ENCODE data around the gene NOP9.

Gene NOP9

DNA sequence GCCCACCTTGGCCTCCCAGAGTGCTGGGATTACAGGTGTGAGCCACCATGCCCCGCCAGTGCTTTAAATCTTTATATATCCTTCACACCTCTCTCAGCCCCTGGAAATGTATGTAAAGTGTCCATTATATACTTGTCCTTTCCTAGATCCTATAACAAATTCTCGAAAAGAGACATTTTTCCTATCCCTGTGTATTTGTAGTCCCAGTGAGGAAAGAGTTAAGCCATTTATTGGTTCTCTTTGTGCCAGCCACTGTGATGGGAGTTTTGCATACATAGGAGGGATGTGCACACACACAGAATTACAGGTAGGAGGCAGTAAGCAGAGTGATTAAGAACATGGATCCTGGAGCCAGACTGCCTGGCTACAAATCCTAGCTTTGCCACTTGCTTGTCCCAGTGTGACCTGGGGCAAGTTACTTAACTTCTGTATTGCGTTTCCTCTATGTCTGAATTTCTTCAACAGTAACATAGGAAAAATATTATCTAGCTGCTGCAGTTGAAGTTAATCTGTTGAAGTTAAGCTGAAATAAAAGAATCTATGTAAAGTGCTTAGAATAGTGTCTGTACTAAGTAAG lies 26.1 kb upstream of the NOP9 start:
- DNase-seq (ENCODE audit: extremely low spot score): peak; percentile 22
- ChIA-PET CTCF (interaction anchor here (1.2 kb wide), 1 partner anchor 21 kb away, joined by 3 read pairs; no protein-coding TSS in a partner anchor), POLR2A (interaction anchor here (1.0 kb wide), 1 partner anchor 31 kb away, joined by 5 read pairs; the partner anchor contains the start of gene TINF2)
- no peak for TF ChIP-seq LEF1 (IDR thresholded peaks at IDR 0.05; ENCODE audit: borderline replicate concordance)
- TF ChIP-seq ARNT (IDR thresholded peaks at IDR 0.05): no peak
- TF ChIP-seq FOXM1 (IDR thresholded peaks at IDR 0.05; ENCODE audit: borderline replicate concordance): no peak
- TF ChIP-seq SP1 (IDR thresholded peaks at IDR 0.05): no peak
- TF ChIP-seq, protein P1, sequence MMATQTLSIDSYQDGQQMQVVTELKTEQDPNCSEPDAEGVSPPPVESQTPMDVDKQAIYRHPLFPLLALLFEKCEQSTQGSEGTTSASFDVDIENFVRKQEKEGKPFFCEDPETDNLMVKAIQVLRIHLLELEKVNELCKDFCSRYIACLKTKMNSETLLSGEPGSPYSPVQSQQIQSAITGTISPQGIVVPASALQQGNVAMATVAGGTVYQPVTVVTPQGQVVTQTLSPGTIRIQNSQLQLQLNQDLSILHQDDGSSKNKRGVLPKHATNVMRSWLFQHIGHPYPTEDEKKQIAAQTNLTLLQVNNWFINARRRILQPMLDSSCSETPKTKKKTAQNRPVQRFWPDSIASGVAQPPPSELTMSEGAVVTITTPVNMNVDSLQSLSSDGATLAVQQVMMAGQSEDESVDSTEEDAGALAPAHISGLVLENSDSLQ (IDR thresholded peaks at IDR 0.05): no peak
- TF ChIP-seq ELF4 (IDR thresholded peaks at IDR 0.05): no peak
- no peak for TF ChIP-seq L3MBTL2 (conservative IDR thresholded peaks at IDR 0.05)
- TF ChIP-seq ZNF384 (IDR thresholded peaks at IDR 0.05): no peak
- no peak for TF ChIP-seq TARDBP (IDR thresholded peaks at IDR 0.05)
- no peak for TF ChIP-seq HDGF (IDR thresholded peaks at IDR 0.05; ENCODE audit: borderline replicate concordance)
- no peak for TF ChIP-seq BHLHE40 (IDR thresholded peaks at IDR 0.05; ENCODE audit: borderline replicate concordance)
- TF ChIP-seq FOXK2 (IDR thresholded peaks at IDR 0.05): no peak
- TF ChIP-seq CTBP1 (IDR thresholded peaks at IDR 0.05; ENCODE audit: borderline replicate concordance): no peak
- no peak for TF ChIP-seq NFRKB (IDR thresholded peaks at IDR 0.05)
- no peak for TF ChIP-seq SUZ12 (IDR thresholded peaks at IDR 0.05)
- no peak for TF ChIP-seq FOXA1 (IDR thresholded peaks at IDR 0.05)

DNA sequence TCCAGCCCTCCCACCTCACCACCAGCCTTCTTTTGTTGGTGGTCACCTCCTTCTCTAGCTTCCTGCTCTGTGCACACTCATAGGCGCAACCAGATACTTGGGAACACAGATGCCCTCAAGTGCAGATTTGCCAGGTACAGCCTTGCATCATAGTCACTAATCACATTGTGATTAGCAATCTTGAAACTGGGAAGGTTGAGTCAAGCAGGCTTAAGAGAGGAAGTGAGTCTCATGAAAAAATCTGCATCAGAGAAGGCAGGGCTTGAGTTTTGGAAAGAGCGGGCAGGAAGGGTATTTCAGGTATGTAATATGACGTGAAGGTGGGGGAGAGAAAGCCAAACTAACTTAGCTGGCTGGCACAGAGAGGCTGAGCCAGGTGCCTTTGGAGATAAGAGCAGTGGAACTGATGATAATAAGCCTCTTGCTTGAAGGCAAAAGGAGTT lies 25.5 kb upstream of the NOP9 start:
- CTCF ChIA-PET: interaction anchor here (1.2 kb wide), 1 partner anchor 21 kb away, joined by 3 read pairs; no protein-coding TSS in a partner anchor
- DNase-seq (ENCODE audit: extremely low spot score): no peak
- TF ChIP-seq CTBP1 (IDR thresholded peaks at IDR 0.05; ENCODE audit: borderline replicate concordance) (no peak), HDGF (IDR thresholded peaks at IDR 0.05; ENCODE audit: borderline replicate concordance) (no peak), ELF4 (IDR thresholded peaks at IDR 0.05) (no peak), LEF1 (IDR thresholded peaks at IDR 0.05; ENCODE audit: borderline replicate concordance) (no peak)
- POLR2A ChIA-PET: interaction anchor here (1.0 kb wide), 1 partner anchor 31 kb away, joined by 5 read pairs; the partner anchor contains the start of gene TINF2

DNA sequence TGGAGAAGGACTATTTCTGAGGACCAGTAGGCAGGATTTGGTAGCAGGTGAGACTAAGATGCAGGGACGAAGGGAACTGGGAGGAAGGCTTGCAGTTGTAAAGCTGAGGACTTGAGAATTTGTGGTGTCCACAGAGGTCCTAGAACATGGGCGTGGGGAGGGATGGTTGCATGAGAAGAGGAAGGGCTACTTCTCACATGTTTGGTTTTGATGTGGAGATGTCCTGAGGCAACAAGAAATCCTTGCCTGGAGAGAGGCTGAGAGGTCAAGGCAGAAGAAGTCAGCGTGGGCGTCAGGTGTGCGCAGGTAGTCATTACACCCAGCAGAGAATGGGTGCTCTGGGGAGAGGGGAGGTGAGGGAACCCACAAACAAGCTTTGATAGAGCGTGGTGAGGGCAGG lies 22.6 kb upstream of the NOP9 start:
- ChIA-PET CTCF (no interaction called here), POLR2A (no interaction called here)
- DNase-seq (ENCODE audit: extremely low spot score): no peak
- no peak for TF ChIP-seq SP1 (IDR thresholded peaks at IDR 0.05)
- no peak for TF ChIP-seq ELF4 (IDR thresholded peaks at IDR 0.05)
- no peak for TF ChIP-seq ZNF384 (IDR thresholded peaks at IDR 0.05)
- no peak for TF ChIP-seq L3MBTL2 (conservative IDR thresholded peaks at IDR 0.05)
- TF ChIP-seq ARNT (IDR thresholded peaks at IDR 0.05): no peak
- TF ChIP-seq, protein P1 (IDR thresholded peaks at IDR 0.05): no peak
- TF ChIP-seq BHLHE40 (IDR thresholded peaks at IDR 0.05; ENCODE audit: borderline replicate concordance): no peak
- no peak for TF ChIP-seq TARDBP (IDR thresholded peaks at IDR 0.05)
- no peak for TF ChIP-seq FOXA1 (IDR thresholded peaks at IDR 0.05)
- TF ChIP-seq FOXM1 (IDR thresholded peaks at IDR 0.05; ENCODE audit: borderline replicate concordance): no peak
- no peak for TF ChIP-seq CTBP1 (IDR thresholded peaks at IDR 0.05; ENCODE audit: borderline replicate concordance)
- no peak for TF ChIP-seq LEF1 (IDR thresholded peaks at IDR 0.05; ENCODE audit: borderline replicate concordance)
- TF ChIP-seq FOXK2 (IDR thresholded peaks at IDR 0.05): no peak
- no peak for TF ChIP-seq NFRKB (IDR thresholded peaks at IDR 0.05)
- no peak for TF ChIP-seq SUZ12 (IDR thresholded peaks at IDR 0.05)
- TF ChIP-seq HDGF (IDR thresholded peaks at IDR 0.05; ENCODE audit: borderline replicate concordance): no peak

DNA sequence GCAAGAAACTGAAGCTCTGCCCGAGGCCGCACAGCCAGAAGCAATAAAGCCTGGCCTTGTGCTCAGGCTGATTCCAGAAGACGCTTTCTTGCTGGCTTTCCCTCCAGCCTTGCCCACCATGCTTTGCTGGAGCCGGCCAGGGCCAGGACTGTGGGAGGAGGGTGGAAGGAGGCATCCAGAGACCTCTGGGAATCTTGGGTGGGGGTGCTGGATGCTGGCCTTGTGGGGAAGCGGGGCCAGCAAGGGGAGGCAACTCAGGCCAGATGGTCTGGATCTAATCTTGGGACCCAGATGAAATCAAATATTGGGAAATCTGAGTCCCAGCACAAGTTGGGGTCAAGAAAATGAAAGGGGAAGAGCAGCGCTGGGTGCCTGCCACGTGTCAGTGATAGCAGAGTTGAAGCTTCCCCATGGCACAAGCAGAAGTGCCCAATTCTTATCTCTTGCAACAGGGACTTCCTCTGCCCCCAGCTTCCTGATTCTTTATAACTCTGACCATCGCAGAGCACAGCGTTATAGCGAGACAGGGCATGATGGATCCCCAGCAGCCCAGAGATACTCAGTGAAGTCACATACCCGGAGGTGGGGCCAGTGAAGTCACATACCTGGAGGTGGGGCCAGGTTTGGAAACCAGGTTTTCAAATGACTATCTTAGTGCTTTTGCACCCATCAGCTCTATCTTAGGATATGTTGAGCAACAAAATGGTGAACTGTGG lies 21.9 kb upstream of the NOP9 start:
- POLR2A ChIA-PET: interaction anchor here (0.8 kb wide), 1 partner anchor 35 kb away, joined by 3 read pairs; the partner anchor contains the start of gene TINF2
- TF ChIP-seq BHLHE40 (IDR thresholded peaks at IDR 0.05; ENCODE audit: borderline replicate concordance) (no peak), FOXM1 (IDR thresholded peaks at IDR 0.05; ENCODE audit: borderline replicate concordance) (no peak), FOXK2 (IDR thresholded peaks at IDR 0.05) (no peak), TARDBP (IDR thresholded peaks at IDR 0.05) (no peak), ELF4 (IDR thresholded peaks at IDR 0.05) (no peak), NFRKB (IDR thresholded peaks at IDR 0.05) (no peak), CTBP1 (IDR thresholded peaks at IDR 0.05; ENCODE audit: borderline replicate concordance) (no peak)
- DNase-seq (ENCODE audit: extremely low spot score): no peak
- CTCF ChIA-PET: no interaction called here

DNA sequence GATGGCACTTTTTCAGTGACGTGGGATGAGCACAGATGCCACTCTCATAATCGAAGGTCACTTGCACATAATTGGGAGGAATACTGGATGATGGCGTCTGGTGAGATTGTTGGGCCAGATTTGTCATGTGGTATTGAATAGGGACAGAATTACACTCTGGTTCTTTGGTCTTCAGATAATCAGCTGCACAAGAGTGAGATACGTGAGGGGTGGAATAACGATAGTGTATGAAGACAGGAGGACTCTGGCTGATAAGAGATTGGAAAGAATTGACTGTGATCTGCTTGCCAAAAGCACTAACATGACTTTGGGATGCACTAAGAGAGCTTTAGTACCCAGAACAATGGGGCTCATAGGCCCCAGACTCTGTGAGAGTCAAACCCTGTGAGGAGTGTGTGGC lies 21.2 kb upstream of the NOP9 start:
- ChIA-PET POLR2A (interaction anchor here (0.8 kb wide), 1 partner anchor 36 kb away, joined by 3 read pairs; the partner anchor contains the start of gene TINF2), CTCF (no interaction called here)
- no peak for DNase-seq (ENCODE audit: extremely low spot score)
- TF ChIP-seq FOXA1 (IDR thresholded peaks at IDR 0.05) (no peak), HDGF (IDR thresholded peaks at IDR 0.05; ENCODE audit: borderline replicate concordance) (no peak), BHLHE40 (IDR thresholded peaks at IDR 0.05; ENCODE audit: borderline replicate concordance) (no peak), FOXM1 (IDR thresholded peaks at IDR 0.05; ENCODE audit: borderline replicate concordance) (no peak), FOXK2 (IDR thresholded peaks at IDR 0.05) (no peak), ZNF384 (IDR thresholded peaks at IDR 0.05) (no peak), ELF4 (IDR thresholded peaks at IDR 0.05) (no peak)

Data from HEK293T (cell line).